GM19467 (cell line): ENCODE data around the gene DNMT3A.

Source experiments
- ATAC-seq: cut with Tn5 transposase; IDR thresholded peaks from one replicate; pipeline ENCODE4 v1.9.1; 2021; ENCODE audit warnings: mild to moderate bottlenecking, moderate library complexity; ENCODE audit not compliant: unreplicated experiment

The DNMT3A gene

DNA sequence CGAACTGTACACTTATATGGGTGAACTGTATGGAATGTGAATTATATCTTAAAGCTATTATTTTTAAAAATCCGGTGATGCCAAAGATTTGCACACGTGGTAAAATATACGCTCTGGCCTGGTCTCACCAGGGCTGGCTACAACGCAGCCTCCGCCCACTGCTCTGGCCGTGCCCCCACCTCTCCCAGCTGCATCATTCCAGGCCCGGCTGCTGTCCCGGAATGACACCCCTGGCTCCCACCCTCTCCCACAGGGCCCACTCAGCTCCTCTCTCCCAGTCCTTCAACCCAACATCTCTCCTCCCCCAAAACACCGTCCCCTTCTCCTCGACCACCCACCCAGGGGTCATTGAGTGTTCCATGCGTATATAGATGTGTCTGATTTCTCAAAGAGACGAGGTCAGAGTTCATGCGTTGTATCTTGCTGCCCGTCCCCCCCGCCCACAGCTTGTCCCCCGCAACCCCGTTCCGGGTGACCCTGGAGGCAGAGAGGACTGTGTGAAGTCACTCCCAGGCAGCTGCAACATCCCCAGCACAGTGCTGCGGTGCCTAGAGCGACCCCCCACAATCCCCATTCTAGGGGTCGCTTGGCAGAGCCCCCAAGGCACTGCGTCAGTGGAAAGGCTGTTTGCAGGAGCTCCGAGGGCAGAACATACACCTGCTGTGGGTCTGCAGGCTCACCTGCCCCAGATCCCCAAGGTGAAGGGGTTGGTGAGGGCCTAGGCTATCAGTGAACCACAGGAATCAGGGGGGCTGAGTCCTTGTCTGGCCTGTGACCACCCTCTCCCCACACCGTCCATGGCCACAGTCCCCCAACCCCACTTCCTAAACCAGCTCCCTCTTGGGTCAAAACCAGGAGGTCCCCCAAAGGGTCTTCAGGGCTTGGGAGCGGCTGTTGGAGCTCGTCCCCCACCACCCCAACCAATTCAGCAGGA lies 13.3 kb downstream of the DNMT3A start:
- ATAC-seq = no peak

DNA sequence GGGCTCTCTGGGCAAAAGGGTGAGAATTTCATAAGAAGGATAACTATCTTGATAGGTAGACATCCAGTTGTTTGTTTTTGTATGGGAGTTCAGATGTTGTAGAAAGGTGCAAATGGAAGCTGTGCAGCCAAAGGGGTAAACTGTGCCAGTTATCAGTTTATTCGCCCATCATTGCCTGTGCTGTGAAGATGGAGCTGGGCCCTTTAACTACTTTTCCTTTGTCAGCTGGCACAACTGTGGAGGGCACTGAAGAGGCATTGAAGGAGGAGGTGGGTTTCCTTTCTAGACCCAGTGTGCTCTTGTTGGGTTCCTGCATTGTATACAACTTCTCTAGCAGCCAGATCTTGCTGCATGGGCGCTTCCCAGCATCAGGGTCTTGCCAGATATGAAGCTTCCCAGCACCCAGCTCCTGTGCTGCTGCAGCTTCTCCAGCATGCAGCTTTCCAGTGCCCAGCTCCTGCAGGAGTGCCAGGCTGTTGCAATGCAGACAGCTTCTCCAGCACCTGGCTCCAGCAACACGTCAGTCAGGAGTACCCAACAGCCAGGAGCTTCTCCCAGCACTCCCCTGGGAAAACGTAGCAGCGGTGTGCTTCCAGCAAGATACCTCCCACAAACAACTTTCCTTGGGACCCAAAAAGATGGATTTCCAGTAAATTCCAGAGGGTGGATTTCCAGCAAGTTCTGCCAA lies 15.3 kb downstream of the DNMT3A start:
- no peak for ATAC-seq

DNA sequence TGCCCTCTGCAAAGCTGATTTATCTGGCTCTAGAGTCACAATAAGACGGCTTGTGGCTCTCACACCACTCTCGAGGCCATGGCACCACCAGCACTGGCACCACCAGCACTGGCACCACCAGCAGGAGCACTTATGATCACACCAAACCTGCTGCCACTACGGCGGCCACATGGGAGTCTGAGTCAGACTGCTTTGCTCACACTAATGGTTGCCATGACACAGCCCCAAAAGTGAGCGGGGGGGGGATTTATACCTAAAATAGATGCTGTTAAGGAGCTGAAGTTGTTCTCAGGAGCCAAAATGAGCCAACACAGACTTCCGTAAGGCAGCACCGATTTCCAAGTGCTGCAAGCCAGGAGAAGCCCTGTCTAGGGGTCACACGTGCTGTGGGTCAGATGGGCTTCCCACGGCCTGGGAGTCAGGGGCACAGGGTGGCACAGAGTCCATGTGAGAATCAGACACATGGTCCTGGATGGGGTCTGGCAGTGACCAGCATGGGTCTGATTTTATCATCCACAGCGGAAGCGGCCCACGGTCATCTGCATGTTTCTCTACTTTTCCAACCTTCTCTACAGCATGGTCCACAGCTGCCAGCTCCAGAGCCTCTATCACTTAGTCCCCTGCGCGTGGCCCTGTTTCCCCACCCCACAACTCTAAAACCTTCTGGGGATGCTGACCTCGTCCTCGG lies 16.7 kb downstream of the DNMT3A start:
- ATAC-seq = no peak

DNA sequence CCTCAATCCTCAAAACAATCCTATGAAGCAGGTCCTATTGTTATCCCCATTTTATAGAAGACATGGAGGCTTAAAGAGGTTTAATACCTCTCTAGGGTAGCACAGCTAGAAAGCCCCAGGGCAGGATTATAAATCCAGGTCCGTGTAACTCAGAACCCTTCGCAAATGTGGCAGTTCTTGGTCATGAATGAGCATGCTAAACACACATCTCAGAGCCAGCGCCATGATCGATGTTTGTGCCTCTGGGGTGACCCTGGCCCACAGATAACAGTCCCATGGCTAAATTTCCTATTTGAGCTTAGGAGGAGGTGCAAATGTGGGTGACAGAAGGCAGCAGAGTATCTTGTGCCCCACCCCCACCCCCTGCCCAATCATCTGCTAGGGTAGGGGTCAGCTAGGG lies 17.5 kb downstream of the DNMT3A start:
- ATAC-seq = no peak

DNA sequence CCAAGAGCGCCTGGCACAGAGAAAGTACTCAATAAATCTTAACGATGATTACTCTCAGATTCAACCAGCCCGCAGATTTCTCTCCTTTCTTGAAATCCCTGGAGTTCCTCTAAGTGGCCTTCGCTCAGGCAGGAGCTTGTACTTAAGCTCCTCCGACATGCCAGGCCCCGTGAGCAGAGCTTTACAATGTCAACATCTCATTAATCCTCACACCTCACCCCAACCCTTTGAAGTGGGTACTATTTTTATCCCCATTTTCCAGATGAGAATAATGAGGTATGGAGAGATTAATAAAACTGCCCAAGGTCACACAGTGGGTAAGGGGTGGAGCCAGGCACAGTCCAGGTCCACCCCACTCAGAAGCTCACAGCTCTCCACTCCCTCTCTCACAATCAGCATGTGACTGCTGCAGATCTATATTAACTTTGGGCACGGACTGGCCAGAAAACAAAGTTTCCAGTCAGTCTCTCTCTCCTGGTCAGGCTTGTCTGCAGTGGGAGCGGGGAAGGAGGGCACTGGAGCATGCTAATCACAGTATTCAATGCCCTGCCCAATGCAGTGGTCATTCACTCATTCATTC lies 18.0 kb downstream of the DNMT3A start:
- ATAC-seq = no peak

DNA sequence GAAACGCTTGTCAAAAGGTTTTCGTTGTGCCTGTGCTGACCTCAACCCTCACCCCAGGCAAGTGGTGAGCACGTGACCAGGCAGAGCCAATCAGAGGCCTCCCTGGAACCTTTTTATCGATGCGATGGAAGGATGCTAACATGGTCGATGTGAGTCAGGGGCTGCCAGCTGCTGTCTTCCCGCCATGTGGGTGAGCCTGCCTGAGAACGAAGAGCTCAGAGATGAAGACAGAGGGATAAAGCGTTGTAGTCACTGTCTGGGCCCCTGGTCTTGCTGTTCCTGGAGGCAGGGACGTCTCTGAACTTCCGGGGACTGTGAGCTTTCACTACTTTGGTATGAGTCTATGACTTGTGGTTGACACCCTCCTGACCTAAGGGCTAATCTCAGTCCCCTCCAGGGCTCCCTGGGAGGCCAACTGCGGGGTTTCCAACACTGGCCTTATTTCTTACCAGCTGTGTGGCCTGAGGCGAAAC lies 18.6 kb downstream of the DNMT3A start:
- no peak for ATAC-seq

DNA sequence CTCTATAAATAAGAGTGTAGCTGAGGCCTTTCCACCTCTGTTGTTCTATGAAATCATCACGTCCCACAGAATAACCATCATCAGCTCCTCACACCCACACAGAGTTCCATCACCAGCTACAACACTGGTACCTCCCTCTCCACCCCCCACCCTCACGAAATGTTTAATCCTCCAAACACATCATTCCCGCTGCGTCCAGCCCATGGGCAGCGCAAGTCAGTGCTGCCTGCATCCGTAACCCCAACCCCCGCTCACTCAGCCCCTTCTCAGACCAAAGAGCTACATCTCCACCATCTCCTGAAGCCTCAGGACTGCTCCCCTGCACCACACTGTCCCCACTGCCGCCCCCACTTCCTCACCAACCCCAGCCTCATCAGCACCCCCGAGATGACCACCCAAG lies 19.4 kb downstream of the DNMT3A start:
- no peak for ATAC-seq

DNA sequence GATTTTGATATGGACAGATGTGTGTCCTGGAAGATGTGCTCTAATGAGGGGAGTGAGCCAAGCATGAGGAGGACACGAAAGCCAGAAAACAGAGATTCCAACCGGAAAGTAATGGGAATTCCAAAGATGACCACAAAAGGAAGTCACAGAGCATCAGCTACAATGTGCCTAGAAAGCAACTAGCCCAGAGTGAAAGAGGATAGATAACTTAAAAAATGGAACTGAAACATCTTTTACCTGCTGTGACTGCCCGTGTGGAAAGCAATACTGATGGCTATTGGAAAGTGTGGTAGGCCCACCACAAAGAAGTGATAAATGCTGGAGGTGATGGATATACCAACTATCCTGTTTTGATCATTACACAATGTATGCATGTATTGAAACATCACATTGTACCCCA lies 21.6 kb downstream of the DNMT3A start:
- no peak for ATAC-seq

DNA sequence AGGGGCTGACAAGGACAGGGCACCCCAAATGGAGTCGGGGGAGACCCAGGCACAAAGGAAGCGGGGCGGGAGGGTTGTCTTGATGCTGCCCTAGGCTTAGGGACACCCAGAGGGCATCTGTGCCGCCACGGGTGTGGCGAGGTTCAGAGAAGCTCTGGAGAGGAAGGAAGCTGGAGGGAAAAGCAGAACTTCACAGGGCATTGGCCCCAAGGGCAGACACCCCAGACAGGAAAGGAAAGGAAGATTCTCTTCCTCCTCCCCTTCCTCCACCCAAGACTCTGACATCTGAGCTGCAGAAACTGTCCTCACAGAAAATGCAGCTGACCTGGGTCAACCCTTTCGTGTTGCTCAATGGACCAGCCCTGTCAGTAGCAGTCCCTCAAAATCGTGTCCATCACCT lies 25.6 kb downstream of the DNMT3A start:
- no peak for ATAC-seq

DNA sequence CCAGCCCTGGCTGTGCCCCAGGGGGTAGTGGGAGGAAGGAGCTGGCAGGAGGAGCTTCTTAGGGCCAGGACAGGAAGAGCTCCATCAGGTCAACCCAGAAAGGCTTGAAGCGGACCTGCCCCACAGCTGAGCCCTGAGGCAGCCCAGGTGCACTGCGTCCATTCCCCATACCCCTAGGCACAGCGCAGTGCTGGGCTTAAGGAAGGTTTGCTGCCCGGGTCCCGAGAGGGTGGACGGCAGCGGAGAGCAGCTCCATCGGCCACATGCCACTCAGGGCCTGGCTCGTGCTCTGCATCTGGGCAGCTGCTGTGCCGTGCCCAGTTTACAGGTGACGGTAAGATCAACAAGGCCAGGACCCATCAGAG lies 26.4 kb downstream of the DNMT3A start:
- no peak for ATAC-seq

DNA sequence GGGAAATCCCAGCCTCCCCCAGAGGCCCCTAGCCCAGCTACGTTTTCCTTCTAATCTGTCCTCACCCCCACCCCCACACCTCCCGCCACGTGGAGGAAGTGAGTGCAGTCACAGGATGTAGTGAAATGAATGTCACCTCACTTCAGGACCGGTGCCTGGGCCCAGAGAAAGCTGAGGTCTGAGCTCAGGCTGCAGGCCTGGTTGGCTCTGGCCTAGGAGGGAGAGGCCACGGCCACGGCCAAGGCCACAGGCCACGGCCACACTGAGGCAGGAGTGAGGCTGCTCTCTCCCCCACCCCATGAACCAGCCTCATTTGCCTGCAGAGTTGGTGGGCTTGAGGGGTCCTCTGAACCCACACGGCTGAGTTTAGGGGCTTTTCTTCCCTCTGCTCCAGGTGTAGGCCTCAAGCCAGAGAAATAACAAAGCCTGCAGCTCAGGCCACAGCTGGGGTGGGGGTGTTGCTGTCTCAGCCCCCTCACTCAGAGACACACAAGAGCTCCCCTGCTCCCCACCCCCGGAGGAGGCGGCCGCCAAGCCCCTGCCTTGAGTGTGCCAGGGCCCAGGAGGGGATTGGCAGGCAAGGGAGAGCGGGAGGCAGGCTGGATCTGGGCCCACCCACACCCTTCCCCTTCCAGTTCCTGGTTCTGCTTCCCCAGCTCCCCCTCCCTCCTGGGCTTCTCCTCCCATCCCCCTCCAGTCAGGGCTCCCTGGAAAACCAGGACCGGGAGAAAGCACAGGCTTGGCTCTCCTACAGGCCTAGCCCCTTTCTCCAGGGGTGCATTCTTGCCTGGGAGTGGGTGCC lies 27.0 kb downstream of the DNMT3A start:
- ATAC-seq = peak; percentile 67

DNA sequence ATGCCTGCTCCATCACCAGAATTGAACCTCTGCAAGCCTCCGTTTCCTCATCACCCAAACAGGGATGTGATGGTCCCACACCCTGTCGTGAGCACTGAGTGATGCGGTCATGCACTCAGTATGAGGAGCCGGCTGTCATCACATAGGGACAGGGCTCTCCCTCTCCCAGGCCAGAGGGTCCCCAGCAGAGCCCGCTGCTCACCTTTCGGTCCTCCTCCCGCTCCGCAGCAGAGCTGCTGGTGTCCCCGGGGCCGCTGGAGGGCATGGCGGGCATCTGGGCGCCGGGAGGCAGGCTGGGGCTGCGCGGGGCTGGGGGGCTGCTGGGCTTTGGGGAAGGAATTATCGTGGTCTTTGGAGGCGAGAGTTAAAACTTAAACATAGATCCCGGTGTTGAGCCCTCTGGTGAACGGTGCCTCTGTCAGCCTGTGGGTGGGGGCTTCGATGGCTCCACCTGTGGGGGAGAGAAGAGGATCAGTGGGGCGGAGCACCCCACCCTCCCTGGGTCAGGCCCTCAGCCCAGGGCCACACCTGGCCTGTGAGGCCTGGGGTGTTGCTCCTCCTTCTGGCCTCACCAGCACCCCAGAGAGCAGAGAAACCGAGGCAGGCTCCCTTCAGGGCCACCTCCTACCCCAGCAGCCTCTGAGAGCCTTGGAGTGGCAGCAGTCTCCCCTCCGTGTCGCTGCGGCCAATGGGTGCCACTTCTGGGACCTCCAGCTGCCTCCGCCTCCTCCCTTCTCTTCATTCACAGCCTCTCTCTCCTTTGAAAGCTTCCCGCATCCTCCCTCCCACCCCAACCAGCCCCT lies 27.8 kb downstream of the DNMT3A start:
- no peak for ATAC-seq

DNA sequence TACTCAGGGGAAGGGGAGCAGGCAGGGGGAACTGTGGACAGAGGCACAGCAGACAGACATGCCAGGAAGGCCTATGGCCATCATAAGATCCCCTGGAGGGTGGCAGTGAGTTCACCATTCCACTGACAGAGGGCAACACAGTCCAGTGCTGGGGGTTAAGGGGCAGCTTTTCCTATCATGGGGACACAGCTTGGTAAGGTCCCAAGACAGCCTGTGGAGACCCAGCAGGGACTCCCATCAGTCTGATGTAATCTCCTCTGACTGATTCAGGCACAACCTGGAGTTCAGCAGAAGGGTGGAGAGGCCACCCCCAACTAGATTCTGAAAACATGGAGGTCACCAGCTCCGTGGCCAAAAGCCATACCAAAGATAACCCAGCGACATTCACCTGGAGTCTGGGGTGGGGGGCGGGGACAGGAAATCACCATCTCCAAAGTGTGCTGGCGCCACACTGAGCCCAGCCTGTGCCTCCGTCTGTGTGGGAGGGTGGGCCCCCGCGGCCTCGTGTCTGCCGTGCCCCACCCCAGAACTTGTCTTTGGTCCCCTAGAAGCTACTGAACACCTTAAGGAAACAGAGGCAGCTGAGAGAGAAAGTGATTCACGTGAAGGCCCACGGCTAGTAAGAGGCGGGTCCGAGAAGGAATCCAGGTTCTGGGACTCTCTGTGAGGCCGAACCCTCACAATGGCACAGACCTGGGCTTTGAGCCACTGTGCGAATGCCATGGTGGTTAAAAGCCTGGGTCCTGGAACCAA lies 28.6 kb downstream of the DNMT3A start:
- no peak for ATAC-seq

DNA sequence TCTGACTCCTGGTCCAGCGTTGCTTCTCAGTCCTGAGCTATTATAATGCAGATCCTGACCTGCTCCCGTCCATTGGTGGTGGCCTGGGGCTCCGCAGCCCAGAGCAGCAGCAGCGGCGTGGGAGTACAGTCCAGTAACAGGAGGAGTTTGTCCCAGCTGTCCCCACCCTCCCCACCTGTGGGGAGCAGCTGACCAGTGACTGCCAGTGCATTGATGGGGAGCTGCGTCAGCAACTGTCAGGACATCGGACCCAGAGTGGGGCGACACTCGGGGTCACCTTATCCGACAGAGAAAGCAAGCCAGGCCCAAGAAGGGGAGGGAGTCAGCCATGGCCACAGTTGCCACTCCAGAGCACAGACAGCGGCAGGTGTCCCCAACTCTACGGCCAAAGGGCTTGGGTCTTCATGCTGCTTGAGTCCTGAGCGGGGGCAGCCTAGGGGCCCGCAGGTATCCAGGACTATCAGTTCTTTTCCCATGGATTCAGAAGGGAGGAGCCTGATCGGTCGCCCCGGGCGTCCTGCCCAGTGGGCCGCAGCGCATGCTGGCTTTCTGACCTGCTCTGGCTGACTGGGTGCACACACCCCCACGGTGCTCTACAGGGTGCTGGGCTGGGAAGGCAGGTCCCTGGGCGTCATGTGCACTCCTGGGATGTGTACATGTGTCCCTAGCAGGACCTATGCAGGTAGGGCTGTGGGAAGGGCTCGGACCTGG lies 29.7 kb downstream of the DNMT3A start:
- ATAC-seq = no peak

DNA sequence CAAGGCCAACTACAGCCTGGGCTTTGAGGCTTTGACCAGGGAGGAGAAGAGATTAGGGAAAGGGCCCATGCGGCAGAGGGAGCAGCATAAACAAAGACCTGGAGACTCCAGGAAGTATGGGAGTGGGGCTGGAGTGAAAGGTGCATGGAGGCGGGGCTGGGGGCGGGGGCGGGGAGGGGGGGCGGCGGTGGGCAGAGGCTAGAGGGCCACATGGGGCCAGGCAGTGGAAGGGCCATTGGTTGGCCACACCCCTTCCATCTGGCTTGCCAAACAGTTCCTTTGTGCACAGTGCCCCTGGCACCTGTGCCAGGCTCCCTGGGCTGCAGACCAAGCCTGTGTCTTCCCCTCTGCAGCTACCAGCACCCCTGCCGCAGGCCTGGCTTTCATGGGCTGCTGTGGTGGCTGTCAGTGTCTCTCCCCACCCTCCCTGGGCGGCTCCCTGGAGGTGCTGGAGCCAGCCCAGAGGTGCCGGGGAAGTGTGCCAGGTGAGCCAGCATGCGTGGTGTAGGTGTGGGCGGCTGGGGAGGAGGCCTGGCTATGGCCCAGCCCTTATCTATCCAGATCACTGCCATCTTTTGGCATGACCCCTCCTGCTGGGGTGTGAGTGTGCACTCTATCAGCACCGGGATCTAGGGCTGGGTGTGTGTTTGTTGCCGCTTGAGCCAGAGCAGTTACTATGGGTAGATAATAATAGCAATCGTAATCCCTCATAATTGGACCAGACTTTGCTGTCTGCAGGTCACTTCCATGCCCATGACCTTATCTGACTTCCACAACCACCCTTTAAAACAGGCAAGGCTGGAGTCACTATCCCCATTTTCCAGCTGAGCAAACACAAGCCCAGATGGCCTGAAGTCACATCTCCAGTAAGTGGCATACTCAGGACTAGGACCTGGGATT lies 30.5 kb downstream of the DNMT3A start:
- no peak for ATAC-seq

DNA sequence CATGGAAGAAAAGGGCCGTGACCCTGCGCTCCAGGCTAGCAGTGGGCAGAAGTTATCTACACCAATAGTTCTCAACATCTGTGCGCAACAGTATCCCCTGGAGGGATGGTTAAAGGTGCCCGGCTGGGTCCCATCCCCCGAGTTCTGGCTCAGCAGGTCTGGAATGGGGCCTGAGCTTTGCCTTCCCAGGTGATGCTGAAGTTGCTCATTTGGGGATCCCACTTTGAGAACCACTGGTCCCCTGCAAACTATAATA lies 31.1 kb downstream of the DNMT3A start:
- ATAC-seq = no peak

DNA sequence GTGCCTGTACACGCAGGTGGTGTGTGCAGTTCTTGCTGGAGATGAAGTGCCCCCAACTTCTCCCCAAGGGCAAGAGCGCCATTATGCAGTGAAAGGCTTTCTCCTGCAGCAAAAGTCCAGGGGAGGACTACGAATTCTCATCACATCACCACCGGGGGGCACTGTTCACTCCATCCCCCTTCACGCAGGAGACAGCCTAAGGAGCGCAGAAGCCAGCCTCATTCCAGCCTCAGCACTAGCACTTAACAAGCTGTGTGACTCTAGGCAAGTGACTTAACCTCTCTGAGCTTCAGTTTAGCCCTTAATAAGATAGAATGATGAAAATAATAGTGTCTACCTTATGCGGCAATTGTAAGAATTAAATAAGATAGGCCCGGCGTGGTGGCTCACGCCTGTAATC lies 32.3 kb downstream of the DNMT3A start:
- ATAC-seq = no peak

DNA sequence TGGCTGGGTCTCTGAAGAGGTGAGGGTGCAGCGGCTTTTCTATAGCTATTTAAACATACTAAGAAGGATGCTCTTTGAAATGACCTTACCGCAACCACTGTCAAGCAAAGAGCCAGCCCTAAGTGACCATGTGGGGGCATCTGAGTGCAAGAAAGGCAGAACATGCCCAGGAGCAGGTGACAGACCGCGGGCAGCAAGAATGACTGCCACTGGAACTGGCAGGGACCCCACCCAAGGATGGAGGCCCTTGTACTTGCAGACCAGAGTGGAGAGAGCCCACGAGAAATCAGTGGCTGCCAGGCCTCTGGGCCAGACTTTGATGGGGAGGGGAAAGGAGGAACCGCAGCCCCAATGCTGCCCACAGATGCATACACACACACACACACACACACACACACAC lies 33.1 kb downstream of the DNMT3A start:
- ATAC-seq = no peak
